H9 (cell line): ENCODE measurements around the gene DGCR2. TPM values are rescaled to one million over a fixed set of nuclear protein-coding genes. Genes with fewer than 3 reads are reported as not detected.

ENCODE experiments used
- DNase-seq: peaks from one replicate; pipeline ENCODE4 v3.0.0-alpha.2; 2017
- H2AFZ ChIP-seq: one replicate; pipeline ENCODE4 v1.6.1; 2013; ENCODE audit warnings: mild to moderate bottlenecking, low read length, control low read depth, moderate library complexity
- H2AK5ac ChIP-seq: 2 replicates; pipeline ENCODE4 v1.6.1; 2013; ENCODE audit warnings: low read length, control low read depth, mixed read lengths; ENCODE audit not compliant: insufficient read length
- H2BK120ac ChIP-seq: one replicate; pipeline ENCODE4 v1.6.1; 2013; ENCODE audit warnings: low read depth, mild to moderate bottlenecking, low read length, control low read depth, inconsistent platforms; ENCODE audit not compliant: poor library complexity, severe bottlenecking
- H2BK12ac ChIP-seq: 2 replicates; pipeline ENCODE4 v1.6.1; 2013; ENCODE audit warnings: low read length, control low read depth, mixed read lengths, low read depth; ENCODE audit not compliant: insufficient read length
- H2BK15ac ChIP-seq: 2 replicates; pipeline ENCODE4 v1.6.1; 2013; ENCODE audit warnings: low read depth, low read length, control low read depth
- H2BK20ac ChIP-seq: one replicate; pipeline ENCODE4 v1.6.1; 2013; ENCODE audit warnings: low read depth, mild to moderate bottlenecking, low read length, control low read depth, inconsistent platforms; ENCODE audit not compliant: poor library complexity, severe bottlenecking
- H2BK5ac ChIP-seq: 2 replicates; pipeline ENCODE4 v1.6.1; 2013; ENCODE audit warnings: low read length, control low read depth, mixed read lengths; ENCODE audit not compliant: insufficient read length
- H3K14ac ChIP-seq: 2 replicates; pipeline ENCODE4 v1.6.1; 2013; ENCODE audit warnings: low read length, control low read depth; ENCODE audit not compliant: insufficient read depth
- H3K18ac ChIP-seq: 2 replicates; pipeline ENCODE4 v1.6.1; 2013; ENCODE audit warnings: low read depth, mild to moderate bottlenecking, mixed read lengths, low read length, control low read depth; ENCODE audit not compliant: insufficient read length
- H3K23ac ChIP-seq: 2 replicates; pipeline ENCODE4 v1.6.1; 2013; ENCODE audit warnings: low read length, control low read depth, mixed read lengths, low read depth; ENCODE audit not compliant: insufficient read length
- H3K23me2 ChIP-seq: 2 replicates; pipeline ENCODE4 v1.6.1; 2013; ENCODE audit warnings: low read depth, mild to moderate bottlenecking, mixed read lengths, low read length, control low read depth; ENCODE audit not compliant: insufficient read length, poor library complexity, severe bottlenecking
- H3K27ac ChIP-seq: 2 replicates; pipeline ENCODE4 v1.5.1; 2013; ENCODE audit warnings: low read length, control low read depth, mixed read lengths, low read depth; ENCODE audit not compliant: insufficient read length
- H3K27me3 ChIP-seq: 2 replicates; pipeline ENCODE4 v1.6.1; 2013; ENCODE audit warnings: low read length, control low read depth, inconsistent platforms; ENCODE audit not compliant: insufficient read depth
- H3K4ac ChIP-seq: 2 replicates; pipeline ENCODE4 v1.6.1; 2013; ENCODE audit warnings: low read depth, mild to moderate bottlenecking, control low read depth, inconsistent platforms, low read length, moderate library complexity
- H3K4me1 ChIP-seq: 2 replicates; pipeline ENCODE4 v1.6.1; 2013; ENCODE audit warnings: low read length, control low read depth, inconsistent platforms; ENCODE audit not compliant: insufficient read depth
- H3K4me2 ChIP-seq: 2 replicates; pipeline ENCODE4 v1.6.1; 2013; ENCODE audit warnings: low read length, control low read depth, mixed read lengths; ENCODE audit not compliant: insufficient read length, insufficient read depth
- H3K56ac ChIP-seq: 2 replicates; pipeline ENCODE4 v1.6.1; 2013; ENCODE audit warnings: low read depth, mild to moderate bottlenecking, mixed read lengths, low read length, control low read depth; ENCODE audit not compliant: insufficient read length
- H3K79me1 ChIP-seq: 2 replicates; pipeline ENCODE4 v1.6.1; 2013; ENCODE audit warnings: low read depth, mild to moderate bottlenecking, moderate library complexity, low read length, control low read depth, inconsistent platforms; ENCODE audit not compliant: insufficient read depth, poor library complexity, severe bottlenecking
- H3K79me2 ChIP-seq: 2 replicates; pipeline ENCODE4 v1.6.1; 2013; ENCODE audit warnings: low read length, control low read depth, inconsistent platforms; ENCODE audit not compliant: insufficient read depth
- H3K9ac ChIP-seq: 2 replicates; pipeline ENCODE4 v1.6.1; 2013; ENCODE audit warnings: low read length, control low read depth, mixed read lengths; ENCODE audit not compliant: insufficient read length; ENCODE audit errors: extremely low read depth
- H3K9me3 ChIP-seq: one replicate; pipeline ENCODE4 v1.6.1; 2013; ENCODE audit warnings: low read depth, low read length, inconsistent platforms; ENCODE audit not compliant: control insufficient read depth
- H3T11ph ChIP-seq: one replicate; pipeline ENCODE4 v1.6.1; 2013; ENCODE audit warnings: mild to moderate bottlenecking, low read length, control low read depth, inconsistent platforms
- H4K20me1 ChIP-seq: one replicate; pipeline ENCODE4 v1.6.1; 2013; ENCODE audit not compliant: control insufficient read depth, insufficient read length, insufficient read depth
- H4K5ac ChIP-seq: 2 replicates; pipeline ENCODE4 v1.6.1; 2013; ENCODE audit warnings: low read depth, mild to moderate bottlenecking, mixed read lengths, low read length, control low read depth; ENCODE audit not compliant: insufficient read length
- H4K8ac ChIP-seq: replicated peaks from 2 replicates; pipeline ENCODE4 v1.6.1; 2013; ENCODE audit warnings: low read length, control low read depth, mixed read lengths, low read depth; ENCODE audit not compliant: insufficient read length
- H4K91ac ChIP-seq: 2 replicates; pipeline ENCODE4 v1.6.1; 2013; ENCODE audit warnings: low read depth, mild to moderate bottlenecking, moderate library complexity, mixed read lengths, low read length, control low read depth; ENCODE audit not compliant: insufficient read length
- H3K27ac Mint-ChIP-seq, 3 experiments: 2 replicates in 2 of 3; 3 replicates in 1 of 3; pipeline ENCODE4 v1.8.0; 2020 to 2021; ENCODE audit warnings: mixed read lengths in 3 of 3, mild to moderate bottlenecking in 1 of 3, moderate library complexity in 1 of 3
- H3K27me3 Mint-ChIP-seq: 2 replicates; pipeline ENCODE4 v1.8.0; 2021; ENCODE audit warnings: low read depth, mild to moderate bottlenecking, moderate library complexity, mixed read lengths
- H3K36me3 Mint-ChIP-seq, 3 experiments: 2 replicates in 2 of 3; 3 replicates in 1 of 3; pipeline ENCODE4 v1.8.0; 2020 to 2021; ENCODE audit warnings: low read depth in 3 of 3, mixed read lengths in 3 of 3; ENCODE audit not compliant: insufficient read depth in 1 of 3
- H3K4me1 Mint-ChIP-seq, 2 experiments: 2 replicates each; pipeline ENCODE4 v1.8.0; 2020; ENCODE audit warnings: mixed read lengths in 2 of 2
- H3K4me3 Mint-ChIP-seq, 2 experiments: 2 replicates in 1 of 2; 3 replicates in 1 of 2; pipeline ENCODE4 v1.8.0; 2020 to 2021; ENCODE audit warnings: mild to moderate bottlenecking in 2 of 2, mixed read lengths in 2 of 2, moderate library complexity in 1 of 2
- H3K9me3 Mint-ChIP-seq, 2 experiments: 2 replicates in 1 of 2; 3 replicates in 1 of 2; pipeline ENCODE4 v1.8.0; 2020; ENCODE audit warnings: mild to moderate bottlenecking in 2 of 2, mixed read lengths in 2 of 2, moderate library complexity in 1 of 2
- WGBS: extraction: QIAGEN DNeasy Blood & Tissue Kit; methylation state at CpG from one replicate; pipeline ENCODE4 v1.1.7; 2013; ENCODE audit warnings: missing lambda C conversion rate, low lambda C conversion rate, mixed read lengths; ENCODE audit not compliant: insufficient read length; ENCODE audit errors: extremely low coverage; 5-methylcytosine and 5-hydroxymethylcytosine counted together
- total RNA-seq: library from RNA; stranded (reverse); gene quantifications from 2 replicates; pipeline ENCODE4 v1.2.1, GENCODE V29; 2021
- TF ChIP-seq, protein P1 (sequence below): fragments of 200-600 bp; sonication (generic); conservative IDR thresholded peaks from 3 replicates; pipeline ENCODE4 v1.8.0; 2021; ENCODE audit warnings: antibody characterized with exemption, mild to moderate bottlenecking

The DGCR2 gene
- total RNA-seq, 1 experiment from 2014 or later, result 47.2 TPM

DNA sequence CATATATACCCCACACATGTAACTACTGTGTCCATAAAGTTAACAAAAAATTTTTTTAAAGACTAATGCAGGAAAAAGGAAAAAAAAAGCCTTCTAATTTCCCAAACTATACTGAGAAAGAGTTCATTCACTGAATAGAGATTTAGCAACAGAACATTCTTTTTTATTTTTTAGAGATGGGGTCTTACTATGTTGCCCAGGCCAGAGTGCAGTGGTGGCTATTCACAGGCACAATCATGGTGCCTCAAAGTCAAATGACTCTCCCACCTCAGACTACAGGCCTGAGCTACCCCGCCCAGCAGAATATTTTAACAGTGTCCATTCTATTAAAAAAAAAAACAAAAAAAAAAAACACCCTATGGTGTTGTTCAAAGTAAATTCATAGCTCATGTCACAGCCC lies 25.7 kb downstream of the DGCR2 start:
- H3K23me2 ChIP-seq, result no peaks in the 10 kb centered on the region
- H3K18ac ChIP-seq, result no peak overlapping the region
- H3K9me3 Mint-ChIP-seq, result no peaks in the 10 kb centered on the region
- no peaks in the 10 kb centered on the region for H3K9me3 ChIP-seq
- H2AFZ ChIP-seq, result no peak overlapping the region
- H2BK12ac ChIP-seq, result no peak overlapping the region
- H3K23ac ChIP-seq, result no peak overlapping the region
- H4K5ac ChIP-seq, result no peak overlapping the region
- no peak overlapping the region for H3K27ac Mint-ChIP-seq
- H3K36me3 Mint-ChIP-seq, result peaks cover 0 to 17% (median 0%) of the 10 kb centered on the region in 3 experiments; a peak in 4 of 7 replicates
- no peak overlapping the region for H2BK5ac ChIP-seq
- H3T11ph ChIP-seq, result no peak overlapping the region
- H3K9ac ChIP-seq, result no peak overlapping the region
- WGBS, result no CpG with 5 or more reads among the region's 1 CpG
- no peak overlapping the region for H3K27ac ChIP-seq
- no peak overlapping the region for H2AK5ac ChIP-seq
- H3K56ac ChIP-seq, result no peak overlapping the region
- H2BK120ac ChIP-seq, result no peak overlapping the region
- no peak for DNase-seq
- H2BK20ac ChIP-seq, result no peak overlapping the region
- no peak overlapping the region for H3K4me2 ChIP-seq
- H3K79me2 ChIP-seq, result no peaks in the 10 kb centered on the region
- no peaks in the 10 kb centered on the region for H3K79me1 ChIP-seq
- no peaks in the 10 kb centered on the region for H3K4me1 ChIP-seq
- TF ChIP-seq, protein P1, sequence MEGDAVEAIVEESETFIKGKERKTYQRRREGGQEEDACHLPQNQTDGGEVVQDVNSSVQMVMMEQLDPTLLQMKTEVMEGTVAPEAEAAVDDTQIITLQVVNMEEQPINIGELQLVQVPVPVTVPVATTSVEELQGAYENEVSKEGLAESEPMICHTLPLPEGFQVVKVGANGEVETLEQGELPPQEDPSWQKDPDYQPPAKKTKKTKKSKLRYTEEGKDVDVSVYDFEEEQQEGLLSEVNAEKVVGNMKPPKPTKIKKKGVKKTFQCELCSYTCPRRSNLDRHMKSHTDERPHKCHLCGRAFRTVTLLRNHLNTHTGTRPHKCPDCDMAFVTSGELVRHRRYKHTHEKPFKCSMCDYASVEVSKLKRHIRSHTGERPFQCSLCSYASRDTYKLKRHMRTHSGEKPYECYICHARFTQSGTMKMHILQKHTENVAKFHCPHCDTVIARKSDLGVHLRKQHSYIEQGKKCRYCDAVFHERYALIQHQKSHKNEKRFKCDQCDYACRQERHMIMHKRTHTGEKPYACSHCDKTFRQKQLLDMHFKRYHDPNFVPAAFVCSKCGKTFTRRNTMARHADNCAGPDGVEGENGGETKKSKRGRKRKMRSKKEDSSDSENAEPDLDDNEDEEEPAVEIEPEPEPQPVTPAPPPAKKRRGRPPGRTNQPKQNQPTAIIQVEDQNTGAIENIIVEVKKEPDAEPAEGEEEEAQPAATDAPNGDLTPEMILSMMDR, result no peak
- no peaks in the 10 kb centered on the region for H3K27me3 ChIP-seq
- no peak overlapping the region for H3K4me3 Mint-ChIP-seq
- no peaks in the 10 kb centered on the region for H4K20me1 ChIP-seq
- no peak overlapping the region for H2BK15ac ChIP-seq
- H3K4ac ChIP-seq, result no peak overlapping the region
- no peak overlapping the region for H4K8ac ChIP-seq
- H4K91ac ChIP-seq, result no peak overlapping the region
- H3K4me1 Mint-ChIP-seq, result peaks cover 0 to 2% of the 10 kb centered on the region in 2 experiments; a peak in 1 of 4 replicates
- H3K27me3 Mint-ChIP-seq, result no peaks in the 10 kb centered on the region
- no peak overlapping the region for H3K14ac ChIP-seq
